Activated T-cell treated with anti-CD3 and anti-CD28 coated beads for 4 hours (primary cell): Measurements from ENCODE around the gene NLN.

Experiments used
- DNase-seq: peaks from one replicate; pipeline ENCODE4 v3.0.0-alpha.2; 2020

NLN gene

GRCh38 chr5:65811004-65811403 is 89.0 kb downstream of the NLN start:
- DNase-seq = no peak

- DNase-seq = no peak
These were observed 89.9 kb downstream of the NLN start for GRCh38 chr5:65811885-65812284.

GRCh38 chr5:65812648-65813047 is 90.6 kb downstream of the NLN start:
- no peak for DNase-seq

GRCh38 chr5:65813174-65813573 is 91.2 kb downstream of the NLN start:
- DNase-seq = no peak

- no peak for DNase-seq
These were observed 93.2 kb downstream of the NLN start for GRCh38 chr5:65815161-65815560.

GRCh38 chr5:65816729-65817128 is 94.7 kb downstream of the NLN start:
- DNase-seq = no peak

- no peak for DNase-seq
These were observed 95.9 kb downstream of the NLN start for GRCh38 chr5:65817931-65818330.

GRCh38 chr5:65818592-65818991 is 96.6 kb downstream of the NLN start:
- DNase-seq = no peak

GRCh38 chr5:65819215-65819904 is 97.4 kb downstream of the NLN start:
- DNase-seq = no peak

GRCh38 chr5:65819905-65820240 is 97.9 kb downstream of the NLN start:
- no peak for DNase-seq

GRCh38 chr5:65820373-65820772 is 98.4 kb downstream of the NLN start:
- no peak for DNase-seq

- no peak for DNase-seq
These were observed 100.0 kb downstream of the NLN start for GRCh38 chr5:65821966-65822365.

- DNase-seq = no peak
These were observed 100.7 kb downstream of the NLN start for GRCh38 chr5:65822710-65823109.

GRCh38 chr5:65823204-65823603 is 101.2 kb downstream of the NLN start:
- no peak for DNase-seq

- no peak for DNase-seq
These were observed 101.9 kb downstream of the NLN start for GRCh38 chr5:65823845-65824445.

GRCh38 chr5:65825408-65826328 is 103.7 kb downstream of the NLN start:
- no peak for DNase-seq

GRCh38 chr5:65828022-65828896 is 106.3 kb downstream of the NLN start:
- no peak for DNase-seq

GRCh38 chr5:65830856-65831255 is 108.9 kb downstream of the NLN start:
- no peak for DNase-seq

GRCh38 chr5:65831276-65831675 is 109.3 kb downstream of the NLN start:
- no peak for DNase-seq

GRCh38 chr5:65832152-65832551 is 110.1 kb downstream of the NLN start:
- DNase-seq = no peak

GRCh38 chr5:65832603-65833228 is 110.7 kb downstream of the NLN start:
- DNase-seq = no peak

GRCh38 chr5:65833780-65834179 is 111.8 kb downstream of the NLN start:
- no peak for DNase-seq
